Choroid plexus epithelial cell (primary cell): ENCODE results near the gene NARF.

Experiments
- DNase-seq: peaks from one replicate; pipeline ENCODE4 v3.0.0-alpha.2; 2010; ENCODE audit warnings: low read depth
- H3K4me3 ChIP-seq: 2 replicates; pipeline ENCODE4 v1.5.1; 2011; ENCODE audit warnings: low read depth, mild to moderate bottlenecking, control low read depth, low read length, moderate library complexity
- TF ChIP-seq, protein P1 (sequence below): conservative IDR thresholded peaks from 2 replicates; pipeline ENCODE4 v1.5.1; 2011; ENCODE audit warnings: low read depth, mild to moderate bottlenecking, control low read depth, inconsistent platforms, low read length, moderate library complexity

Gene NARF

DNA sequence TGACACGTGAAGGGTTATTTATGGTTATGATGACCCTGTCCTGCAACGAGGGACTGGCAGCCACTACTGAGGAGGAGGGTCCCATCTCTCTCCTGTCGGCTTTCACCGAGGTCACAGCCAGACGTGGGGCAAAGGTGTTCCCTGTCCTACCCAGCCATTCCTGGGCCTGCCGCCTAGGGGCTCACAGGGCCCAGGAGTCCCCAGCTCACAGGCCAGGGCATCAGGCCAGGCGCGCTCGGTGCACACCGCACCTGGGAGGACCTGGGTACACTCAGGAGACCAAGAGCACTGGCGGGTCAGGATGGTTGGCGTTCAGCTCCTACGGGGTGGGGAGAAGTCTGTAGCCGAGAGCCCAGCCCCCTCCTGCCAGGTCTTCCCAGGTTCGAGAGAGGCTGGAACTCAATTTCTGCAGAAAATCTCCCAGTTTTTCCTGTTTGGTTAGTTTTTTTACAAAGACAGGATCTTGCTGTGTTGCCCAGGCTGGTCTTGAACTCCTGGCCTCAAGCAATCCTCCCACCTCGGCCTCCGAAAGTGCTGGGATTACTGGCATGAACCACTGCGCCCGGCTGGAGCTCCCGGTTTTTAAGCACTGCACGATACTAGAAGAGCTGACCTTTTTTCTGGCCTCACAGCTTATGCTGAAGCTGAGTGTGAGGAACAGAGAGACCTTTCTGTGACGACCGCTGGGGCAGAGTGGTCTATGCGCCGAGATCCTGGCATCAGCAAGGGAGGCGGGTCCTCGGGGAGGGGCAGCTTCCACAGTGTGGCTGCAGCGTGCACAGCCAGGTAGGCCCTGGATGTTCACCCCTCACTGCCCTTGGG, 15.7 kb upstream of the NARF start:
- TF ChIP-seq, protein P1, sequence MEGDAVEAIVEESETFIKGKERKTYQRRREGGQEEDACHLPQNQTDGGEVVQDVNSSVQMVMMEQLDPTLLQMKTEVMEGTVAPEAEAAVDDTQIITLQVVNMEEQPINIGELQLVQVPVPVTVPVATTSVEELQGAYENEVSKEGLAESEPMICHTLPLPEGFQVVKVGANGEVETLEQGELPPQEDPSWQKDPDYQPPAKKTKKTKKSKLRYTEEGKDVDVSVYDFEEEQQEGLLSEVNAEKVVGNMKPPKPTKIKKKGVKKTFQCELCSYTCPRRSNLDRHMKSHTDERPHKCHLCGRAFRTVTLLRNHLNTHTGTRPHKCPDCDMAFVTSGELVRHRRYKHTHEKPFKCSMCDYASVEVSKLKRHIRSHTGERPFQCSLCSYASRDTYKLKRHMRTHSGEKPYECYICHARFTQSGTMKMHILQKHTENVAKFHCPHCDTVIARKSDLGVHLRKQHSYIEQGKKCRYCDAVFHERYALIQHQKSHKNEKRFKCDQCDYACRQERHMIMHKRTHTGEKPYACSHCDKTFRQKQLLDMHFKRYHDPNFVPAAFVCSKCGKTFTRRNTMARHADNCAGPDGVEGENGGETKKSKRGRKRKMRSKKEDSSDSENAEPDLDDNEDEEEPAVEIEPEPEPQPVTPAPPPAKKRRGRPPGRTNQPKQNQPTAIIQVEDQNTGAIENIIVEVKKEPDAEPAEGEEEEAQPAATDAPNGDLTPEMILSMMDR, result no peak
- no peak for DNase-seq
- no peak overlapping the region for H3K4me3 ChIP-seq

DNA sequence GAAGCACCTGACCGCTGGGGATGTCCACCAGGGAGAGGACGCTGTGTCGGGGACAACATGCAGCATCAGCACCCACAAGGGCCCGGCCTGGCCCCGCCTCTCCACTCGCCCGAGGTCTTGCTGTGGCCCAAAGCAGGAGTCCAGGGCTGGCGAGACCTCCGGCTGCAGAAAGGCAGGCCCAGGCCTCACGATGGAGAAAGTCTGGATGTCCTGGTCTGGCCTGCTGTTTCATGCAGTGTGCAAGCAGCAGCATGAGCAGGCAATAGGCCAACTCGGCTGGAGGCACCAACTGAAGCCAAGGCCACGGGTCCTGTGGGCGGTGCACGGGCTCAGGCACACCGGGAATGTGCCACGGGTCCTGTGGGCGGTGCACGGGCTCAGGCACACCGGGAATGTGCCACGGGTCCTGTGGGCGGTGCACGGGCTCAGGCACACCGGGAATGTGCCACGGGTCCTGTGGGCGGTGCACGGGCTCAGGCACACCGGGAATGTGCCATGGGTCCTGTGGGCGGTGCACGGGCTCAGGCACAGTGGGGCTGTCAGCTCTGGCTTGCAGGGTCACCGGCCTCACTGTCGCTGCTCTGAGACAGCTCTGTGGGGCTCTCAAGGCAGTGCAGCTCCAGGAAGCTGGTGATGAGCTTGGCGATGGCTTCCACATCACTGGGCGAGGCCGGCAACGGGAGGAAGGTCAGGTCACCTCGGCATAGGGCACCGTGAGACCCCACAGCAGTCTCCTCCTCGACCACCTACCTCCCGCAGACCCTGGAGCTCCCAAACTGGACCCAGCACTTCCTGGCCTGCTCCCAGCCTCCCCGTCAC, 14.9 kb upstream of the NARF start:
- DNase-seq, result peak; percentile 59
- TF ChIP-seq, protein P1, result no peak
- H3K4me3 ChIP-seq, result no peak overlapping the region

DNA sequence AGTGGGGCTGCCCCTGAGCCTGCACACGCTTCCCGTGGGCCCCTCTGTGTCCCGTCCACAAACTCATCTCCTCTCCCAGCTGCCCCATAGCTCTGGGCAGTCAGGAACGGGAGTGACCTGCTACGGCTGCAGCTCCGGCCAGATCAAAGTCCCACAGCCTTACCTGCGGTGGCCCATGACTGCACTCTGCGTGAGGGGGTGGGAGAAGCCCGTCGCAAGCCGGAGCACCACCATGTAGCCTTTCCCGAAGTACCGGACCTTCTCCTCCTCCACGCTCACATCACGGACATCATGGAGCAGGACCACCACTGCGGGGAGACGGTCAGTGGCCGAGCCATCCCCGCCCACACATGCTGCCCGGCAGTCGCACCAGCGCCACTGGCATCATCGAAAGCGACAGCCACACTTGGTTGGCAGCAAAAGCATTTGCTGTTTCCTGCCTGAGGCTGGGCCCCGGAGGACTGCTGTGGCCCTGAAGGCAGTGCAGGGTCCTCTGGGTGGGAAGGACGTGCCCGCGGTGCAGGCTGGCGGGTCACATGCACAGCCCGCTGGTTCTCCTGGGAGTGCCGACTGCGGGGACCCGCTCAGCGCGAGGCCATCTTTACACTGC, 14.2 kb upstream of the NARF start:
- TF ChIP-seq, protein P1, result no peak

DNA sequence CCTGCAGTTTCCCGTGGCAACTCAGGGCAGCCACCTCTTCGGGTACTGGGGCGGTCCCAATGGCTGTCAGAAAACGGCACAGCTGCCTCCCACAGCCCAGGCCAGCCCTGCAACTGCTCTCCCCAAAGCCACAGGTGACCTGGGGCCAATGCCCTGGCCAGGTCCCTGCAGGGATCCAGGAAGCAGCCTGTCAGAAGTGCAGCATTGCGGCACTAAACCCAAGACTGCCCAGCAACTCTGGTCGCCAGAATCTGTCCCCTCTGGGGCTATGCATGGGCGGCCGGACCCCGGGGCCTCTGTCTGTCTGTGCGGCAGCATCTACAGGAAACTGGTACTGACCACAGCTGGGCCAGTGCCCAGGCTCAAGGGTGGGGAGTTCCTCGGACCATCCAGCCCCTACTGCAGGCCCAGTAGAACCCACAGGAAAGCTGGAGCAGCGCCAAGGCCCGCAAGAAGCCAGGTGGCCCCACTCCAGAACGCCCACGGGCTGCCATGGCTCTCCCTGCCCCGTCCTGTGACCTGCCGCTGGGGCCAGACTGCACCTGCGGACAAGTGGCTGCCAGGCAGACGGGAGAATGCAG, 13.5 kb upstream of the NARF start:
- DNase-seq, result no peak
- no peak overlapping the region for H3K4me3 ChIP-seq
- TF ChIP-seq, protein P1, result no peak

More for the DNA sequence above, 14.2 kb upstream of the NARF start:
- DNase-seq, result no peak
- H3K4me3 ChIP-seq, result no peak overlapping the region

DNA sequence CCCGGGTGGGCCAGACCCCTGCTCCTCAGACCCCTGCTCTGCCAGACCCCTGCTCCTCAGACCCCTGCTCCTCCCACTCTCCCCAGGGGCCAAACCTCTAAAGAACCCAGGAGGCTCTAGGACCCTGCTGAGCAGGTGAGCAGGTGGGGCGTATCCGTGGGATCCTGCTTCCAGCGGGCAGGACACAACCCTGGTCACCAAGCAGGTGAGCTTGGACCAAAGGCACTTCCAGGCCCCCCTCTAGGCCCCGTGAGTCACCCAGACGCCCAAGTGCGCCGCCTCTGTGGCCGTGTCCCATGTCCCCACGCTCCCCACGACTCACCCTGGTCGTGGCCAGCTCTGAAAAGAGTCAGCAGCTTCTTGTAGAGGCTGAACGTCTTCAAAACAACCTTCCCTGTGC, 13.0 kb upstream of the NARF start:
- no peak overlapping the region for H3K4me3 ChIP-seq
- DNase-seq, result no peak
- TF ChIP-seq, protein P1, result no peak

DNA sequence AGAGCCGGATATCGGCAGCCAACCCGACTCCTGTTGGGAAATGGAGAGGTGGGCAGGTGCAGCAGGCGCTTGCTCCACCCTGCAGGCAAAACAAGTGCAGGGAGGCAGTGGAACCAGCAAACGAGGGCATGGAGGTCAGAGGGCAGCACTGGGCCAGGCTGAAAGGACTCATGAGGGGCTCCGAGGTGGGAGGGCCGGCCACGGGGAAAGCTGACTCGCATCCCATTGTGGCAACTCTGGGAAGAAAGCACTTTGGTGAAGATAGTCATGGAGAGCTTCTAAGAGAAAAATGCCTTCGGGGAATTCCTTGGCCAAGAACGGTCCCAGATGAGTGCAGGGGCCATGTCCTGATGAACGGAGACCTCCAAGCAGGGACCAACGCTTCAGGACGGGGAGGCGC, 12.4 kb upstream of the NARF start:
- H3K4me3 ChIP-seq, result no peak overlapping the region
- no peak for DNase-seq
- TF ChIP-seq, protein P1, result no peak
